Measurements from ENCODE around the gene DEDD2. TPM values are rescaled to one million over a fixed set of nuclear protein-coding genes. Genes with fewer than 3 reads are reported as not detected.

Gene DEDD2
- total RNA-seq, 1 donor from 2014 or later = 15.8 TPM

DNA sequence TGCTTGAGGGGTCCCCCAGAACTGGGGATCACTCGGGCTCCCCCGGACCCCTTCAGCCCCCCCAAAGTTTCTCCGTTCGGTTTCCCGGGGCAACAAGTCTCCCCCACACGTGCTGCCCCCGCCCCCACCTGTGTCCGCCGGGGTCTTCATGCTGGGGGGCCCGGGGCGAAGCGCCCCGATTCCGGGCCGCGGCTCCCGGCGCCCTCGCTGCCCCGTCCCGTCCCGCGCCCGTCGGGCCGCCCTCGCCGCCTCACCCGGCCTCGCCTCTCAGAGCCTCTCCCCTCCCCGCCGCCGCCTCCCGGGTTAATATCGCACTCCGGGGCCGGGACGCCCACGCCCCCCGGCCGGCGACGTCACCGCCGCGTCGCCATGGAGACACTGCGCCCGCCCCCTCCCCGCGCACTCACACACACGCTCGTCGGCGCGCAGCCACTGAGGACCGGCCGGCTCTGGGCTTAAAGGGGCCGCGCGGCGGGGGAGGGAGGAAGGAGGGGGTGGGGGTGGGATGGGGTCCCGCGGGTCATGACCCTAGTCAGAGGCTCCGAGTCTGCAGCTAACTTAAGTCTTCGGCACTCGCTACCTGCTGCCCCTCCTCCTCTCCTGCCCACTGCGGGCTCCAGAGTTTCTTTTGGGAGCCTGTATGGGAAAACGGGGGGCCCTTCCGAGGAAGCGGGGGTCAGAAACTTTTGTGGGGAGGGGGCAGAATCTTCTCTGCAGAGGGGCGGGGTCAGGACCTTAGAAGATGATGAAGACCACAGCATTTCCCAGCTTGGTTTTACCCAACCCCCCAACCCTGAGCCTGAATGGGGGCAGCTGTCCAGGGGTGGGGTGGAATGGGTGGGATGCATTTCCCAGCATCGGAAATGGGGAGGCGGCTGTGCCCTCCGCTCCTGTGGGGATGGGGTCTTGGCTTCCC lies 37.6 kb upstream of the DEDD2 start, which contains the start of gene ERF:
Gene ERF, minus strand, starts transcription at position 279 of the 916 bp plus-strand sequence. Its CDS starts 129 bp downstream, at position 150.
- Histone ChIP-seq H3K27ac (replicated peaks) (peak within 1 kb of the TSS; percentile 99), H3K27me3 (ENCODE audit: low read depth) (no peaks in the 10 kb centered on the region), H3K4me3 (peak within 1 kb of the TSS; percentile 97), H3K9me3 (replicated peaks) (no peaks in the 10 kb centered on the region), H3K36me3 (peaks cover 1% of the 10 kb centered on the region), H3K4me1 (peaks cover 68% of the 10 kb centered on the region)
- TF ChIP-seq, protein P1, sequence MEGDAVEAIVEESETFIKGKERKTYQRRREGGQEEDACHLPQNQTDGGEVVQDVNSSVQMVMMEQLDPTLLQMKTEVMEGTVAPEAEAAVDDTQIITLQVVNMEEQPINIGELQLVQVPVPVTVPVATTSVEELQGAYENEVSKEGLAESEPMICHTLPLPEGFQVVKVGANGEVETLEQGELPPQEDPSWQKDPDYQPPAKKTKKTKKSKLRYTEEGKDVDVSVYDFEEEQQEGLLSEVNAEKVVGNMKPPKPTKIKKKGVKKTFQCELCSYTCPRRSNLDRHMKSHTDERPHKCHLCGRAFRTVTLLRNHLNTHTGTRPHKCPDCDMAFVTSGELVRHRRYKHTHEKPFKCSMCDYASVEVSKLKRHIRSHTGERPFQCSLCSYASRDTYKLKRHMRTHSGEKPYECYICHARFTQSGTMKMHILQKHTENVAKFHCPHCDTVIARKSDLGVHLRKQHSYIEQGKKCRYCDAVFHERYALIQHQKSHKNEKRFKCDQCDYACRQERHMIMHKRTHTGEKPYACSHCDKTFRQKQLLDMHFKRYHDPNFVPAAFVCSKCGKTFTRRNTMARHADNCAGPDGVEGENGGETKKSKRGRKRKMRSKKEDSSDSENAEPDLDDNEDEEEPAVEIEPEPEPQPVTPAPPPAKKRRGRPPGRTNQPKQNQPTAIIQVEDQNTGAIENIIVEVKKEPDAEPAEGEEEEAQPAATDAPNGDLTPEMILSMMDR (IDR thresholded peaks at IDR 0.05; ENCODE audit: borderline replicate concordance) = no peak
- DNase-seq = peak; percentile 95
- intact Hi-C loops (cut with micrococcal nuclease) = loop anchor here (5.0 kb wide), 1 partner anchor 32 kb away; no protein-coding TSS in a partner anchor

DNA sequence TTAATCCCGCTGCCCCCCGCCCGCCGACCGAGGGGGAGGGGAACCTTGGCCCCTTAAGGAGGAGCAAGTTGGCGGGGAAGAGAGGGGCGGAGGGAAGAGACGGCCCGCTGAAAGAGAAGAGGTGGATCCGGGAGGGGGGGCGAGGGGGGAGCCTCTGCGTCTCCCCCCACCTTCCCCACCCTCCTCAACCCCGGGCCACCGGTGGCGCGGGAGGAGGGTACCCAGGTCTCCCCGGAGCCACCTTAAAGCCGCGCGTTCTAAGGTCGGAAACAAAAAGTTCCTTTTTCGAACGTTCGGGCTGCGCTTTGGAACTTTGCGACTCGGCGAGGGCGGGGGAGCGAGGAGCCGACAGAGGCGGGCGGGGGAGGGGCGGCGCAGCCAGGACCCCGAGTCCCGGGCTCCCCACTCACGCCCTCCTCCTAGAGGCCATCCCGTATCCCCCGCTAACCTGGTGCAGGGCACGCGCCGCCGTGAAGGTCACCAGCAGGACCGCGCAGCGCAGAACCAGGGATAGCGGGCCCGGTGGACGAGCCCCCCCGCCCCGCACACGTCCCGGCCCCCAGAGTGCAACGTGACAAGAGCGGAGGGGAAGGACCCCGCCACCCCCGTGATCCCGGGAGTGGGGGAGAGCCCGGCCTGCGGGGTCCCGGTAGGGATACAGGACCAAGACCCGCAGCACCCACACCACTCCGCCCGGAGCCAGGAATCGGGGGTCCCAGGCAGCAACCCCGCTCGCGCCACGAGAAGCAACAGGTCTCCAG lies 36.8 kb upstream of the DEDD2 start:
- H3K9me3 ChIP-seq (replicated peaks) = no peaks in the 10 kb centered on the region
- peak overlapping the region; percentile 97 for H3K4me3 ChIP-seq
- no peaks in the 10 kb centered on the region for H3K27me3 ChIP-seq (ENCODE audit: low read depth)
- H3K36me3 ChIP-seq = peaks cover 9% of the 10 kb centered on the region
- peak overlapping the region; percentile 99 for H3K27ac ChIP-seq (replicated peaks)
- H3K4me1 ChIP-seq = peaks cover 76% of the 10 kb centered on the region
- intact Hi-C loops (cut with micrococcal nuclease) = loop anchor here (5.0 kb wide), 1 partner anchor 33 kb away; no protein-coding TSS in a partner anchor
- TF ChIP-seq, protein P1 (IDR thresholded peaks at IDR 0.05; ENCODE audit: borderline replicate concordance) = peak; percentile 28
- peak; percentile 79 for DNase-seq

DNA sequence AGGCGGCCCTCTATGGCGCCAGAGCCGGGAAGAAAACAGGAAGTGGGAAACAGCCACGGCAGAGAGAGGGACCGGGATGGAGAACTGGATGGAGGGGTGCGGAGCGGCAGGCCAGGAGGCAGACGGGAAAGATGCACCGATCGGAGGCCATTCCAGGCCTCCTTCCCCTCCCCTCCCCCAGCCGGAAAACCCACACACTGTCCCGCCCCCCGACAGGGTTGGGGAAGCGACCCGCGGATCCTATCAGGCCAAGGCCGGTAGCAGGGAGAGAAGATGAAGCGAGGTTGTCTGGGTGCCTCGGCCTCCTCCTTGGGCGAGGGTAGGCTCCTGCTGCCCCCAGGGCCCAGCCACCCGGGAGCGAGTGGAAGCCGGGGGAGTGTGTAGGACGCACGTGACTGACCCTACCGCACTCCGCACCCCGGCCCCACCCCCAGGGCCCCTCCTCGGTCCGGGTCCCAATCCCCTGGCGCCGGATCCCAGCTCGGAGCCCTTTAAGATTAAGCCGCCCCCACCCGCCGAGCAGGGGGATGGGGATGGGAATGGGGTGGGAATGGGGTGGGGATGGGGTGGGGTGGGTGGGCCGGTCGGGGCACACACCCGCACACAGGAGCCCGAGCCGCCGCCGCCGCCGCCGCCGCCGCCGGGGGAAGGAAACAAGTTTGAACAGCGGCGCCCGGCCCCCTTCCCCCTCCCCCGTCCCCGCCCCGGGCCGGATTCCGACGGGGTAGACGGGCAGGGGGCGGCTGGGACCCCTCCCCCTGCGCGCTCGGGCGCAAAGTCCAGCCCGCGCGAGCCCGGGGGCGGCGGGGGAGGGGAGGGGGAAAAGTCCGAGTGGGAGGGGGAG lies 36.0 kb upstream of the DEDD2 start:
- H3K4me1 ChIP-seq = peaks cover 84% of the 10 kb centered on the region
- no peaks in the 10 kb centered on the region for H3K9me3 ChIP-seq (replicated peaks)
- peak overlapping the region; percentile 99 for H3K27ac ChIP-seq (replicated peaks)
- DNase-seq = peak; percentile 65
- intact Hi-C loops (cut with micrococcal nuclease) = loop anchor here (5.0 kb wide), 1 partner anchor 34 kb away; no protein-coding TSS in a partner anchor
- peak overlapping the region; percentile 97 for H3K4me3 ChIP-seq
- H3K36me3 ChIP-seq = peaks cover 17% of the 10 kb centered on the region
- no peaks in the 10 kb centered on the region for H3K27me3 ChIP-seq (ENCODE audit: low read depth)
- TF ChIP-seq, protein P1 (IDR thresholded peaks at IDR 0.05; ENCODE audit: borderline replicate concordance) = no peak

DNA sequence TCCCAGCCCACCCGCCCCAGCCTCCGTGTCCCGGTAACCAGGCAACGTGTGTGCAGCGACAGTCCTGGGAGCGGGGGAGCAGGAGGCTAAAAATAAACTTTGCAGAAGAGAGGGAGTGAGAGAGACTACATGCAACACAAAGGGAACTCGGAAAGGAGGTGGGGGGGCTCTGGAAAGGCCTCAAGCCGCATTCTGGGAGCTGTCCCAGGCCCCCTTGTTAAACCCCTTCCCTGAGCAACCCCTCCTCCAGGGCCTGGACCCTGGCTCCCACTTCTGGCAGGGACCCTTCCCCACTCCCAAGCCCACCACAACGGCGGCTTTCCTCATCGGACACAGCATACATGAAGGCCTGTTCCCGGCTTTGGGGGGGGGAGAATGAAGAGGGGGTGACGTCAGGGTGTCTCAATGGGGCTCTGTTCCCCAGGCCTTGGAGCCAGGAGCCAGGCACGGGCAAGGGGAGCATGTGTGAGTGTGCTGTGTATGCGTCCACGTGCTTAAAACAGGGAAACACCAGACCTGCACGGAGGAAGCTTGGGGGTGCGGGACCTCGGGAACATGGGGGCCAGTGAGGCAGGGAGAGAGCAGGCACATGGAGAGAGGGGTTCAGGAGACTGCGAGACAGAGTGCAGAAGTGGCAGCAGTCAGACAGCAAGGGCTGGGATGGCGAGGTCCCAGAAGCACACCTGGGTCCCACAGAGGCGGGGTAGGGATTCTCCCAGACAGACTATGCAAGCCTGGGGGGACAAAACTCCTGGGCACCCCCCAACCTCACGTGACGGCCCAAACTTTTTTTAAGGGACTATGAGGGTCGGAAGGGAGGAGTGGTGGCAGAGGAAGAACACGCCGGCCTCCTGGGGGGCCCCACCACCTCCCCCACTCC lies 35.1 kb upstream of the DEDD2 start:
- intact Hi-C loops (cut with micrococcal nuclease) = loop anchor here (5.0 kb wide), 1 partner anchor 35 kb away; no protein-coding TSS in a partner anchor
- H3K9me3 ChIP-seq (replicated peaks) = no peaks in the 10 kb centered on the region
- H3K36me3 ChIP-seq = peaks cover 20% of the 10 kb centered on the region
- DNase-seq = peak; percentile 46
- H3K4me3 ChIP-seq = peak overlapping the region; percentile 97
- peak overlapping the region; percentile 99 for H3K27ac ChIP-seq (replicated peaks)
- TF ChIP-seq, protein P1 (IDR thresholded peaks at IDR 0.05; ENCODE audit: borderline replicate concordance) = no peak
- peaks cover 92% of the 10 kb centered on the region for H3K4me1 ChIP-seq
- no peaks in the 10 kb centered on the region for H3K27me3 ChIP-seq (ENCODE audit: low read depth)

All from left ventricle myocardium inferior (tissue), 1 donor.